Measurements from ENCODE around the gene CARD9.

Gene CARD9

GRCh38 chr9:136392538-136393449 is 19.3 kb upstream of the CARD9 start:
- peak overlapping the region; percentile 21 for H3K9ac ChIP-seq (ENCODE audit: low read depth, low read length, poor library complexity)
- no CpG with 5 or more reads among the region's 21 CpGs for WGBS, 2 donors (ENCODE audit: extremely low coverage in 2 of 2, insufficient read length in 2 of 2, insufficient replicate concordance in 1 of 2)
- no peak overlapping the region for H2BK15ac ChIP-seq (ENCODE audit: low read length)

GRCh38 chr9:136391737-136392537 is 18.5 kb upstream of the CARD9 start:
- Histone ChIP-seq H2BK120ac (ENCODE audit: low read depth, low read length) (no peak overlapping the region), H2BK12ac (ENCODE audit: low read length) (no peak overlapping the region), H3K79me1 (ENCODE audit: low read depth, low read length) (peaks cover 7% of the 10 kb centered on the region), H2AFZ (ENCODE audit: low read length) (no peak overlapping the region), H3K23ac (ENCODE audit: low read depth, low read length, poor library complexity) (peak overlapping the region; percentile 31), H3K18ac (ENCODE audit: low read length) (no peak overlapping the region), H3K4me2 (ENCODE audit: insufficient read depth, low read length, poor library complexity, severe bottlenecking) (no peak overlapping the region), H3K4me3 (ENCODE audit: low read length in 2 of 2) (no peak overlapping the region), H3K9me3 (replicated peaks in 1 of 2; ENCODE audit: control insufficient read depth in 2 of 2, insufficient read depth in 1 of 2, low read depth in 1 of 2, low read length in 2 of 2) (no peaks in the 10 kb centered on the region), H3K4ac (ENCODE audit: low read length) (no peak overlapping the region), H4K91ac (ENCODE audit: low read depth, low read length, poor library complexity) (no peak overlapping the region), H3K14ac (ENCODE audit: low read length) (no peak overlapping the region), H2BK15ac (ENCODE audit: low read length) (no peak overlapping the region), H3K27me3 (ENCODE audit: control insufficient read depth in 3 of 3, insufficient read depth in 3 of 3, low read depth in 1 of 3, low read length in 3 of 3) (no peaks in the 10 kb centered on the region), H2AK5ac (ENCODE audit: low read depth, low read length) (no peak overlapping the region), H2BK5ac (ENCODE audit: low read length) (no peak overlapping the region), H3K9ac (ENCODE audit: low read depth, low read length, poor library complexity) (no peak overlapping the region), H3K27ac (replicated peaks; ENCODE audit: low read length) (no peak overlapping the region), H4K8ac (ENCODE audit: low read depth, low read length) (peak overlapping the region; percentile 43), H3K4me1 (ENCODE audit: control insufficient read depth in 2 of 2, insufficient read depth in 1 of 2, low read depth in 1 of 2, low read length in 2 of 2) (no peaks in the 10 kb centered on the region), H3K36me3 (replicated peaks in 1 of 2; ENCODE audit: control insufficient read depth in 2 of 2, insufficient read depth in 2 of 2, low read length in 2 of 2) (peaks cover 72 to 94% of the 10 kb centered on the region in 2 donors)
- no CpG with 5 or more reads among the region's 28 CpGs for WGBS, 2 donors (ENCODE audit: extremely low coverage in 2 of 2, insufficient read length in 2 of 2, insufficient replicate concordance in 1 of 2)
- DNase-seq (ENCODE audit: low spot score): no peak

More at GRCh38 chr9:136392538-136393449, 19.3 kb upstream of the CARD9 start:
- peaks cover 70 to 93% of the 10 kb centered on the region in 2 donors for H3K36me3 ChIP-seq (replicated peaks in 1 of 2; ENCODE audit: control insufficient read depth in 2 of 2, insufficient read depth in 2 of 2, low read length in 2 of 2)
- no peak overlapping the region for H3K4me3 ChIP-seq (ENCODE audit: low read length in 2 of 2)
- no peaks in the 10 kb centered on the region for H3K9me3 ChIP-seq (replicated peaks in 1 of 2; ENCODE audit: control insufficient read depth in 2 of 2, insufficient read depth in 1 of 2, low read depth in 1 of 2, low read length in 2 of 2)
- H3K18ac ChIP-seq (ENCODE audit: low read length): no peak overlapping the region
- H2AFZ ChIP-seq (ENCODE audit: low read length): no peak overlapping the region
- no peak overlapping the region for H2BK5ac ChIP-seq (ENCODE audit: low read length)
- no peak overlapping the region for H4K8ac ChIP-seq (ENCODE audit: low read depth, low read length)
- H3K27me3 ChIP-seq (ENCODE audit: control insufficient read depth in 3 of 3, insufficient read depth in 3 of 3, low read depth in 1 of 3, low read length in 3 of 3): no peaks in the 10 kb centered on the region
- H3K4me1 ChIP-seq (ENCODE audit: control insufficient read depth in 2 of 2, insufficient read depth in 1 of 2, low read depth in 1 of 2, low read length in 2 of 2): no peaks in the 10 kb centered on the region
- H3K27ac ChIP-seq (replicated peaks; ENCODE audit: low read length): no peak overlapping the region
- H3K4me2 ChIP-seq (ENCODE audit: insufficient read depth, low read length, poor library complexity, severe bottlenecking): no peak overlapping the region
- H2AK5ac ChIP-seq (ENCODE audit: low read depth, low read length): no peak overlapping the region
- no peak overlapping the region for H2BK120ac ChIP-seq (ENCODE audit: low read depth, low read length)
- H3K4ac ChIP-seq (ENCODE audit: low read length): no peak overlapping the region
- H3K79me1 ChIP-seq (ENCODE audit: low read depth, low read length): peaks cover 8% of the 10 kb centered on the region
- H3K23ac ChIP-seq (ENCODE audit: low read depth, low read length, poor library complexity): no peak overlapping the region
- H3K14ac ChIP-seq (ENCODE audit: low read length): no peak overlapping the region
- DNase-seq (ENCODE audit: low spot score): no peak
- H4K91ac ChIP-seq (ENCODE audit: low read depth, low read length, poor library complexity): no peak overlapping the region
- H2BK12ac ChIP-seq (ENCODE audit: low read length): no peak overlapping the region

- H2BK120ac ChIP-seq (ENCODE audit: low read depth, low read length): no peak overlapping the region
- no peak overlapping the region for H3K4ac ChIP-seq (ENCODE audit: low read length)
- no peak overlapping the region for H3K4me3 ChIP-seq (ENCODE audit: low read length in 2 of 2)
- no peak overlapping the region for H4K8ac ChIP-seq (ENCODE audit: low read depth, low read length)
- H3K23ac ChIP-seq (ENCODE audit: low read depth, low read length, poor library complexity): no peak overlapping the region
- no peak overlapping the region for H3K9ac ChIP-seq (ENCODE audit: low read depth, low read length, poor library complexity)
- H3K18ac ChIP-seq (ENCODE audit: low read length): no peak overlapping the region
- H3K27ac ChIP-seq (replicated peaks; ENCODE audit: low read length): no peak overlapping the region
- no peak overlapping the region for H2AFZ ChIP-seq (ENCODE audit: low read length)
- H2BK15ac ChIP-seq (ENCODE audit: low read length): no peak overlapping the region
- no peaks in the 10 kb centered on the region for H3K9me3 ChIP-seq (replicated peaks in 1 of 2; ENCODE audit: control insufficient read depth in 2 of 2, insufficient read depth in 1 of 2, low read depth in 1 of 2, low read length in 2 of 2)
- H3K79me1 ChIP-seq (ENCODE audit: low read depth, low read length): peaks cover 5% of the 10 kb centered on the region
- WGBS, 2 donors (ENCODE audit: extremely low coverage in 2 of 2, insufficient read length in 2 of 2, insufficient replicate concordance in 1 of 2): no CpG with 5 or more reads among the region's 14 CpGs
- no peak overlapping the region for H2BK12ac ChIP-seq (ENCODE audit: low read length)
- no peak overlapping the region for H2BK5ac ChIP-seq (ENCODE audit: low read length)
- DNase-seq (ENCODE audit: low spot score): no peak
- no peak overlapping the region for H3K14ac ChIP-seq (ENCODE audit: low read length)
- no peaks in the 10 kb centered on the region for H3K27me3 ChIP-seq (ENCODE audit: control insufficient read depth in 3 of 3, insufficient read depth in 3 of 3, low read depth in 1 of 3, low read length in 3 of 3)
- no peak overlapping the region for H4K91ac ChIP-seq (ENCODE audit: low read depth, low read length, poor library complexity)
- peaks cover 59 to 90% of the 10 kb centered on the region in 2 donors for H3K36me3 ChIP-seq (replicated peaks in 1 of 2; ENCODE audit: control insufficient read depth in 2 of 2, insufficient read depth in 2 of 2, low read length in 2 of 2)
- no peak overlapping the region for H3K4me2 ChIP-seq (ENCODE audit: insufficient read depth, low read length, poor library complexity, severe bottlenecking)
- no peak overlapping the region for H2AK5ac ChIP-seq (ENCODE audit: low read depth, low read length)
- no peaks in the 10 kb centered on the region for H3K4me1 ChIP-seq (ENCODE audit: control insufficient read depth in 2 of 2, insufficient read depth in 1 of 2, low read depth in 1 of 2, low read length in 2 of 2)
Observed at GRCh38 chr9:136389396-136389795, 15.9 kb upstream of the CARD9 start.

DNA sequence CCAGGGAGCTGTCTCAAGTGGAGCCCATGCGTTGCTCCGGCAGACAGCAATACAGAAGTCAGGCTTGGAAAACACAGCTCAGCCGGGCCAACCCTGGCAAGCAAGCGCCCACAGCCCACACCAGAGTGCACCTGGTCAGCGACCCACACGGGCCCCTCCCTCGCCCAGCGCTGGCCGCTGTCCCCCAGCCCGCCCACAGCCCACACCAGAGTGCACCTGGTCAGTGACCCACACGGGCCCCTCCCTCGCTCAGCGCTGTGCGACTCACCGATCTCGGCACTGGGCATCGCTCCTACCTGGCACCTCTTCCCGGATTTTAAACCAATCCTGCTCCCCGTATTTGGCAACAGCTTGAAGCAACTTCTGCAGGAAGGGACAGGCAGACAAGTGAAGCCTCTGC is 13.7 kb upstream of the CARD9 start:
- DNase-seq (ENCODE audit: low spot score): no peak

More for the DNA sequence above, 13.7 kb upstream of the CARD9 start:
- Histone ChIP-seq H2BK15ac (ENCODE audit: low read length) (no peak overlapping the region), H4K8ac (ENCODE audit: low read depth, low read length) (no peak overlapping the region), H3K79me1 (ENCODE audit: low read depth, low read length) (peaks cover 3% of the 10 kb centered on the region), H3K4ac (ENCODE audit: low read length) (no peak overlapping the region), H3K4me2 (ENCODE audit: insufficient read depth, low read length, poor library complexity, severe bottlenecking) (no peak overlapping the region), H3K9me3 (replicated peaks in 1 of 2; ENCODE audit: control insufficient read depth in 2 of 2, insufficient read depth in 1 of 2, low read depth in 1 of 2, low read length in 2 of 2) (no peaks in the 10 kb centered on the region), H3K23ac (ENCODE audit: low read depth, low read length, poor library complexity) (no peak overlapping the region), H3K4me3 (ENCODE audit: low read length in 2 of 2) (no peak overlapping the region), H3K14ac (ENCODE audit: low read length) (peak overlapping the region; percentile 56), H4K91ac (ENCODE audit: low read depth, low read length, poor library complexity) (no peak overlapping the region), H2BK12ac (ENCODE audit: low read length) (no peak overlapping the region), H3K36me3 (replicated peaks in 1 of 2; ENCODE audit: control insufficient read depth in 2 of 2, insufficient read depth in 2 of 2, low read length in 2 of 2) (peaks cover 60 to 90% of the 10 kb centered on the region in 2 donors), H3K27me3 (ENCODE audit: control insufficient read depth in 3 of 3, insufficient read depth in 3 of 3, low read depth in 1 of 3, low read length in 3 of 3) (no peaks in the 10 kb centered on the region), H2BK120ac (ENCODE audit: low read depth, low read length) (no peak overlapping the region), H3K18ac (ENCODE audit: low read length) (no peak overlapping the region), H3K27ac (replicated peaks; ENCODE audit: low read length) (no peak overlapping the region), H2AK5ac (ENCODE audit: low read depth, low read length) (no peak overlapping the region), H2BK5ac (ENCODE audit: low read length) (no peak overlapping the region), H3K9ac (ENCODE audit: low read depth, low read length, poor library complexity) (no peak overlapping the region), H2AFZ (ENCODE audit: low read length) (no peak overlapping the region), H3K4me1 (ENCODE audit: control insufficient read depth in 2 of 2, insufficient read depth in 1 of 2, low read depth in 1 of 2, low read length in 2 of 2) (no peaks in the 10 kb centered on the region)
- WGBS, 2 donors (ENCODE audit: extremely low coverage in 2 of 2, insufficient read length in 2 of 2, insufficient replicate concordance in 1 of 2): no CpG with 5 or more reads among the region's 19 CpGs
